ENCODE measurements around the gene MST1. TPM values are rescaled to one million over a fixed set of nuclear protein-coding genes. Genes with fewer than 3 reads are reported as not detected.

Gene MST1
- total and polyA plus RNA-seq, 9 of the 15 experiments (the other 6 are each of a cell fraction or from before 2014, with no cell fraction given) = 0.08 to 1.8 (median 0.40) TPM

DNA sequence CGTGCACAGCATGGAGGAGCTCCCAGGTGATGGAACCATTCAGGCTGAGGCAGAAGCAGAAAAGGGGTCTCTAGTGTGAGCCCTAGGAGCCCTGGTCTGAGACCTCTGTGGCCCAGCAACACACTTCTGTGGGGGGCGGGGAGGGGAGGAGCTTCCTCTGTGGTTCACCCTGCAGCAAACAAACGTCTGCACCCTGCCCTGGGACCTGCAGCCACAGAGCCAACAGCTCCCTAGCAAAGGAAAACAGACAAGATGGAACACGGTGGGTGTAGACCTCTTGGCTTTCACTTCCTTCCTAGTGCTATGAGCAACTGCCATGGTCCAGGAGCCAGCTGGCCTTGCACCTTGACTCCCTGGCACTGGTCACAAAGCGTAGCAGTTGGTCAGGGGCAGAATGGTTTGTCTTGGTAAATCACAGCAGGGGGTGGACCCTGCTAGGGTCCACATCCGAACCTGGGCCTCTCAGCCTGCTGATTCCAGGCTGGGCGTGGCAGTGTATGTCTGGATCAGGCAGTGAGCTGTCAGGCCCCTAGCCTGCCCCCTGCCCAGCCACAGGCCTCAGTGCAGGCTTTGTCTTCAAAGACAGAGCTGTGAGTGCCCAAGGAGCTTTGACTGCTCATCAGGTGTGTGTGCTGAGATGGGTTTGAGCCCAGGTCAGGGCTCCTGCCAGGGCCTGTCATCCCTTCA is 23.5 kb upstream of the MST1 start (continued):
- TF ChIP-seq, protein P1, sequence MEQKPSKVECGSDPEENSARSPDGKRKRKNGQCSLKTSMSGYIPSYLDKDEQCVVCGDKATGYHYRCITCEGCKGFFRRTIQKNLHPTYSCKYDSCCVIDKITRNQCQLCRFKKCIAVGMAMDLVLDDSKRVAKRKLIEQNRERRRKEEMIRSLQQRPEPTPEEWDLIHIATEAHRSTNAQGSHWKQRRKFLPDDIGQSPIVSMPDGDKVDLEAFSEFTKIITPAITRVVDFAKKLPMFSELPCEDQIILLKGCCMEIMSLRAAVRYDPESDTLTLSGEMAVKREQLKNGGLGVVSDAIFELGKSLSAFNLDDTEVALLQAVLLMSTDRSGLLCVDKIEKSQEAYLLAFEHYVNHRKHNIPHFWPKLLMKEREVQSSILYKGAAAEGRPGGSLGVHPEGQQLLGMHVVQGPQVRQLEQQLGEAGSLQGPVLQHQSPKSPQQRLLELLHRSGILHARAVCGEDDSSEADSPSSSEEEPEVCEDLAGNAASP (IDR thresholded peaks at IDR 0.05) = no peak
- no peak for TF ChIP-seq NR2C1 (IDR thresholded peaks at IDR 0.05)
- no peak for TF ChIP-seq NR2C1 (tag; IDR thresholded peaks at IDR 0.05)
- TF ChIP-seq, protein P2, sequence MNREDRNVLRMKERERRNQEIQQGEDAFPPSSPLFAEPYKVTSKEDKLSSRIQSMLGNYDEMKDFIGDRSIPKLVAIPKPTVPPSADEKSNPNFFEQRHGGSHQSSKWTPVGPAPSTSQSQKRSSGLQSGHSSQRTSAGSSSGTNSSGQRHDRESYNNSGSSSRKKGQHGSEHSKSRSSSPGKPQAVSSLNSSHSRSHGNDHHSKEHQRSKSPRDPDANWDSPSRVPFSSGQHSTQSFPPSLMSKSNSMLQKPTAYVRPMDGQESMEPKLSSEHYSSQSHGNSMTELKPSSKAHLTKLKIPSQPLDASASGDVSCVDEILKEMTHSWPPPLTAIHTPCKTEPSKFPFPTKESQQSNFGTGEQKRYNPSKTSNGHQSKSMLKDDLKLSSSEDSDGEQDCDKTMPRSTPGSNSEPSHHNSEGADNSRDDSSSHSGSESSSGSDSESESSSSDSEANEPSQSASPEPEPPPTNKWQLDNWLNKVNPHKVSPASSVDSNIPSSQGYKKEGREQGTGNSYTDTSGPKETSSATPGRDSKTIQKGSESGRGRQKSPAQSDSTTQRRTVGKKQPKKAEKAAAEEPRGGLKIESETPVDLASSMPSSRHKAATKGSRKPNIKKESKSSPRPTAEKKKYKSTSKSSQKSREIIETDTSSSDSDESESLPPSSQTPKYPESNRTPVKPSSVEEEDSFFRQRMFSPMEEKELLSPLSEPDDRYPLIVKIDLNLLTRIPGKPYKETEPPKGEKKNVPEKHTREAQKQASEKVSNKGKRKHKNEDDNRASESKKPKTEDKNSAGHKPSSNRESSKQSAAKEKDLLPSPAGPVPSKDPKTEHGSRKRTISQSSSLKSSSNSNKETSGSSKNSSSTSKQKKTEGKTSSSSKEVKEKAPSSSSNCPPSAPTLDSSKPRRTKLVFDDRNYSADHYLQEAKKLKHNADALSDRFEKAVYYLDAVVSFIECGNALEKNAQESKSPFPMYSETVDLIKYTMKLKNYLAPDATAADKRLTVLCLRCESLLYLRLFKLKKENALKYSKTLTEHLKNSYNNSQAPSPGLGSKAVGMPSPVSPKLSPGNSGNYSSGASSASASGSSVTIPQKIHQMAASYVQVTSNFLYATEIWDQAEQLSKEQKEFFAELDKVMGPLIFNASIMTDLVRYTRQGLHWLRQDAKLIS (CRISPR knock-in tag; IDR thresholded peaks at IDR 0.05) = no peak
- no peak for TF ChIP-seq HDAC8 (tag; IDR thresholded peaks at IDR 0.05)
- TF ChIP-seq, protein P3, sequence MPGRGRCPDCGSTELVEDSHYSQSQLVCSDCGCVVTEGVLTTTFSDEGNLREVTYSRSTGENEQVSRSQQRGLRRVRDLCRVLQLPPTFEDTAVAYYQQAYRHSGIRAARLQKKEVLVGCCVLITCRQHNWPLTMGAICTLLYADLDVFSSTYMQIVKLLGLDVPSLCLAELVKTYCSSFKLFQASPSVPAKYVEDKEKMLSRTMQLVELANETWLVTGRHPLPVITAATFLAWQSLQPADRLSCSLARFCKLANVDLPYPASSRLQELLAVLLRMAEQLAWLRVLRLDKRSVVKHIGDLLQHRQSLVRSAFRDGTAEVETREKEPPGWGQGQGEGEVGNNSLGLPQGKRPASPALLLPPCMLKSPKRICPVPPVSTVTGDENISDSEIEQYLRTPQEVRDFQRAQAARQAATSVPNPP (IDR thresholded peaks at IDR 0.05; ENCODE audit: borderline replicate concordance, insufficient read depth, insufficient read length) = no peak
- TF ChIP-seq, protein P4, sequence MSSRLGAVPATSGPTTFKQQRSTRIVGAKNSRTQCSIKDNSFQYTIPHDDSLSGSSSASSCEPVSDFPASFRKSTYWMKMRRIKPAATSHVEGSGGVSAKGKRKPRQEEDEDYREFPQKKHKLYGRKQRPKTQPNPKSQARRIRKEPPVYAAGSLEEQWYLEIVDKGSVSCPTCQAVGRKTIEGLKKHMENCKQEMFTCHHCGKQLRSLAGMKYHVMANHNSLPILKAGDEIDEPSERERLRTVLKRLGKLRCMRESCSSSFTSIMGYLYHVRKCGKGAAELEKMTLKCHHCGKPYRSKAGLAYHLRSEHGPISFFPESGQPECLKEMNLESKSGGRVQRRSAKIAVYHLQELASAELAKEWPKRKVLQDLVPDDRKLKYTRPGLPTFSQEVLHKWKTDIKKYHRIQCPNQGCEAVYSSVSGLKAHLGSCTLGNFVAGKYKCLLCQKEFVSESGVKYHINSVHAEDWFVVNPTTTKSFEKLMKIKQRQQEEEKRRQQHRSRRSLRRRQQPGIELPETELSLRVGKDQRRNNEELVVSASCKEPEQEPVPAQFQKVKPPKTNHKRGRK (tag; IDR thresholded peaks at IDR 0.05) = no peak
- no peak for TF ChIP-seq TRIM24 (IDR thresholded peaks at IDR 0.05)
- no peak for TF ChIP-seq ZNF507 (tag; conservative IDR thresholded peaks at IDR 0.05)
